Stimulated activated naive CD4-positive, alpha-beta T cell (primary cell): Measurements from ENCODE around the gene EIF2D.
A peak's percentile ranks its signal among the peaks of the same experiment; 100 is the strongest.
"Not testable (repeated sequence)": the region's sequence is repeated elsewhere in the genome, so short reads cannot be mapped to it uniquely, and the experiment has no call there.

Source experiments
- DNase-seq, 6 experiments: peaks; one replicate each; lab custom pipeline; 2025; lab: John Stamatoyannopoulos, UW

Gene EIF2D

GRCh38 chr1:206586501-206587445 is 25.5 kb downstream of the EIF2D start:
- no peak for DNase-seq

GRCh38 chr1:206584683-206585082 is 27.6 kb downstream of the EIF2D start:
- no peak for DNase-seq

- peak; percentile 59 to 88 (median 80) for DNase-seq
Observed at GRCh38 chr1:206583707-206584648, 28.3 kb downstream of the EIF2D start.

GRCh38 chr1:206582971-206583706 is 29.1 kb downstream of the EIF2D start:
- DNase-seq: peak in 2 of 6 experiments; percentile 39 to 46

GRCh38 chr1:206582537-206582936 is 29.7 kb downstream of the EIF2D start:
- DNase-seq: no peak

GRCh38 chr1:206581571-206581981 is 30.7 kb downstream of the EIF2D start:
- peak; percentile 24 to 68 (median 48) for DNase-seq

- not testable (repeated sequence) for DNase-seq
Observed at GRCh38 chr1:206581114-206581497, 31.2 kb downstream of the EIF2D start.

- no peak for DNase-seq
Observed at GRCh38 chr1:206580438-206581113, 31.7 kb downstream of the EIF2D start.

- peak; percentile 48 to 71 (median 62) for DNase-seq
Observed at GRCh38 chr1:206579747-206580437, 32.4 kb downstream of the EIF2D start.

- no peak for DNase-seq
Observed at GRCh38 chr1:206578978-206579374, 33.3 kb downstream of the EIF2D start.

- no peak for DNase-seq
Observed at GRCh38 chr1:206578068-206578977, 33.9 kb downstream of the EIF2D start.

GRCh38 chr1:206577626-206578025 is 34.6 kb downstream of the EIF2D start:
- no peak for DNase-seq

- DNase-seq: no peak
Observed at GRCh38 chr1:206575894-206576737, 36.1 kb downstream of the EIF2D start.

GRCh38 chr1:206575165-206575893 is 36.9 kb downstream of the EIF2D start:
- DNase-seq: peak; percentile 18 to 81 (median 56)

- no peak for DNase-seq
Observed at GRCh38 chr1:206573762-206574161, 38.5 kb downstream of the EIF2D start.

- no peak for DNase-seq
Observed at GRCh38 chr1:206573319-206573718, 38.9 kb downstream of the EIF2D start.

- DNase-seq: no peak
Observed at GRCh38 chr1:206572835-206573234, 39.4 kb downstream of the EIF2D start.

GRCh38 chr1:206570529-206570928 is 41.7 kb downstream of the EIF2D start:
- no peak for DNase-seq
